IPS-15b (cell line): ENCODE results near the gene WDR48.
"Not testable (repeated sequence)": the region's sequence is repeated elsewhere in the genome, so short reads cannot be mapped to it uniquely, and the experiment has no call there.

Experiments
- H3K27me3 ChIP-seq: one replicate; pipeline ENCODE4 v1.6.1; 2013; ENCODE audit warnings: low read length; ENCODE audit not compliant: control insufficient read depth, insufficient read depth
- H3K36me3 ChIP-seq: one replicate; pipeline ENCODE4 v1.6.1; 2013; ENCODE audit warnings: low read length; ENCODE audit not compliant: control insufficient read depth, insufficient read depth
- H3K4me1 ChIP-seq: one replicate; pipeline ENCODE4 v1.6.1; 2013; ENCODE audit warnings: mild to moderate bottlenecking, low read length; ENCODE audit not compliant: control insufficient read depth, insufficient read depth
- H3K4me3 ChIP-seq: one replicate; pipeline ENCODE4 v1.5.1; 2013; ENCODE audit warnings: low read depth, low read length
- H3K9ac ChIP-seq: one replicate; pipeline ENCODE4 v1.6.1; 2013; ENCODE audit warnings: low read depth, mild to moderate bottlenecking, low read length
- H3K9me3 ChIP-seq: one replicate; pipeline ENCODE4 v1.6.1; 2013; ENCODE audit warnings: mild to moderate bottlenecking, low read length; ENCODE audit not compliant: control insufficient read depth, insufficient read depth

Gene WDR48

GRCh38 chr3:39025222-39025970 lies 26.4 kb upstream of the WDR48 start:
- Histone ChIP-seq H3K4me1 (no peaks in the 10 kb centered on the region), H3K9ac (no peak overlapping the region), H3K36me3 (no peaks in the 10 kb centered on the region), H3K9me3 (no peaks in the 10 kb centered on the region), H3K4me3 (no peak overlapping the region), H3K27me3 (no peaks in the 10 kb centered on the region)

GRCh38 chr3:39028546-39028945 lies 23.3 kb upstream of the WDR48 start:
- no peaks in the 10 kb centered on the region for H3K36me3 ChIP-seq
- H3K9ac ChIP-seq: no peak overlapping the region
- no peaks in the 10 kb centered on the region for H3K4me1 ChIP-seq
- H3K9me3 ChIP-seq: no peaks in the 10 kb centered on the region
- no peak overlapping the region for H3K4me3 ChIP-seq
- no peaks in the 10 kb centered on the region for H3K27me3 ChIP-seq

- Histone ChIP-seq H3K36me3 (no peaks in the 10 kb centered on the region), H3K4me3 (no peak overlapping the region), H3K9me3 (no peaks in the 10 kb centered on the region), H3K9ac (no peak overlapping the region), H3K4me1 (no peaks in the 10 kb centered on the region), H3K27me3 (no peaks in the 10 kb centered on the region)
These were observed 22.3 kb upstream of the WDR48 start for GRCh38 chr3:39029556-39029955.

GRCh38 chr3:39038165-39038564 lies 13.7 kb upstream of the WDR48 start:
- Histone ChIP-seq H3K9ac (no peak overlapping the region), H3K9me3 (no peaks in the 10 kb centered on the region), H3K4me1 (no peaks in the 10 kb centered on the region), H3K27me3 (no peaks in the 10 kb centered on the region), H3K36me3 (no peaks in the 10 kb centered on the region), H3K4me3 (no peak overlapping the region)

GRCh38 chr3:39050029-39050428 lies 1.8 kb upstream of the WDR48 start:
- no peaks in the 10 kb centered on the region for H3K9me3 ChIP-seq
- H3K4me3 ChIP-seq: no peak overlapping the region
- no peak overlapping the region for H3K9ac ChIP-seq
- no peaks in the 10 kb centered on the region for H3K36me3 ChIP-seq
- H3K27me3 ChIP-seq: no peaks in the 10 kb centered on the region
- no peaks in the 10 kb centered on the region for H3K4me1 ChIP-seq

GRCh38 chr3:39052583-39052982 lies 767 bp downstream of the WDR48 start:
- H3K9me3 ChIP-seq: no peaks in the 10 kb centered on the region
- H3K9ac ChIP-seq: peak overlapping the region; percentile 96
- H3K27me3 ChIP-seq: no peaks in the 10 kb centered on the region
- no peaks in the 10 kb centered on the region for H3K4me1 ChIP-seq
- H3K4me3 ChIP-seq: peak overlapping the region; percentile 98
- no peaks in the 10 kb centered on the region for H3K36me3 ChIP-seq

- Histone ChIP-seq H3K36me3 (no peaks in the 10 kb centered on the region), H3K27me3 (no peaks in the 10 kb centered on the region), H3K4me1 (no peaks in the 10 kb centered on the region), H3K9me3 (no peaks in the 10 kb centered on the region), H3K9ac (no peak overlapping the region), H3K4me3 (no peak overlapping the region)
These were observed 1.9 kb downstream of the WDR48 start for GRCh38 chr3:39053696-39054095.

GRCh38 chr3:39056151-39056550 lies 4.3 kb downstream of the WDR48 start:
- H3K27me3 ChIP-seq: no peaks in the 10 kb centered on the region
- no peaks in the 10 kb centered on the region for H3K36me3 ChIP-seq
- no peak overlapping the region for H3K4me3 ChIP-seq
- H3K9ac ChIP-seq: no peak overlapping the region
- no peaks in the 10 kb centered on the region for H3K9me3 ChIP-seq
- H3K4me1 ChIP-seq: peaks cover 2% of the 10 kb centered on the region

- not testable (repeated sequence) for H3K4me1 ChIP-seq, H3K9ac ChIP-seq
These were observed 9.4 kb downstream of the WDR48 start for GRCh38 chr3:39061228-39061627.

GRCh38 chr3:39062180-39062579 lies 10.4 kb downstream of the WDR48 start:
- Histone ChIP-seq H3K36me3 (no peaks in the 10 kb centered on the region), H3K4me1 (peaks cover 2% of the 10 kb centered on the region), H3K4me3 (no peak overlapping the region), H3K9ac (no peak overlapping the region), H3K9me3 (no peaks in the 10 kb centered on the region), H3K27me3 (no peaks in the 10 kb centered on the region)

More at GRCh38 chr3:39061228-39061627, 9.4 kb downstream of the WDR48 start:
- H3K9me3 ChIP-seq, H3K36me3 ChIP-seq, H3K4me3 ChIP-seq, H3K27me3 ChIP-seq: not testable (repeated sequence)

- H3K27me3 ChIP-seq: no peaks in the 10 kb centered on the region
These were observed 11.3 kb downstream of the WDR48 start for GRCh38 chr3:39063143-39063542.

GRCh38 chr3:39064646-39065045 lies 12.8 kb downstream of the WDR48 start:
- Histone ChIP-seq H3K9me3 (no peaks in the 10 kb centered on the region), H3K4me3 (no peak overlapping the region), H3K36me3 (no peaks in the 10 kb centered on the region), H3K9ac (no peak overlapping the region), H3K27me3 (no peaks in the 10 kb centered on the region), H3K4me1 (no peaks in the 10 kb centered on the region)

More at GRCh38 chr3:39063143-39063542, 11.3 kb downstream of the WDR48 start:
- peaks cover 2% of the 10 kb centered on the region for H3K4me1 ChIP-seq
- H3K4me3 ChIP-seq: no peak overlapping the region
- H3K9me3 ChIP-seq: no peaks in the 10 kb centered on the region
- no peaks in the 10 kb centered on the region for H3K36me3 ChIP-seq
- no peak overlapping the region for H3K9ac ChIP-seq
